GM19455 (cell line): ENCODE results near the gene ATP10B.

Experiments
- ATAC-seq: cut with Tn5 transposase; IDR thresholded peaks from one replicate; pipeline ENCODE4 v1.9.1; 2021; ENCODE audit not compliant: unreplicated experiment

ATP10B gene

DNA sequence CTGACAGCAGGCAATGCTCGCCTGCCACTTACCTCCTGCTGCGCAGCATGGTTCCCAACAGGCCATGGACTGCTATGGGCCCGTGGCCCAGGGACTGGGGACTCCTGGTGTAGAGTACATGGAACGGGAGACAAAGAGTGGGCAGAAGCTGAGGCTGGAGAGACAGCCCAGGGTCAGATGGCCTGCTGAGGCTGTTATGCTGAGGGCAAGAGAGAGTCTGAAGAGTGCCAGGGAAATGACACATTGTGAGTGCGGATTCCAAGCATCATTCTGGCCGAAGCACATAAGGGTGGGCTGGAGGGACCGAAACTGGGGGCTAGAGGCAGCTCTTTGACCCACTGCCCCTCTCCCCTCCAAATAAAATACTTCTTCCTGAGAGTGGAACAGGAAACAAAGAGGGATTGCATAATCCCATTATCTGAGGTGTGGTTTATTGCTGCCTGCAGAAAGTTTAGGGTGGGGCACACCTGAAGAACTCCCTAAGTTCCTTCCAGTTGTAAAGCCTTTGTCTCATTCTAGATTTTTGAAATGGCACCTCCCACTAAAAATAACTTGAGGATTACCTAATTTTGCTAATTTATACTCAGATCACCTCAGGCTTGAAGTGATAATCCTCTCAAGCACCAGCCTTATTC lies 158.1 kb downstream of the ATP10B start:
- no peak for ATAC-seq

DNA sequence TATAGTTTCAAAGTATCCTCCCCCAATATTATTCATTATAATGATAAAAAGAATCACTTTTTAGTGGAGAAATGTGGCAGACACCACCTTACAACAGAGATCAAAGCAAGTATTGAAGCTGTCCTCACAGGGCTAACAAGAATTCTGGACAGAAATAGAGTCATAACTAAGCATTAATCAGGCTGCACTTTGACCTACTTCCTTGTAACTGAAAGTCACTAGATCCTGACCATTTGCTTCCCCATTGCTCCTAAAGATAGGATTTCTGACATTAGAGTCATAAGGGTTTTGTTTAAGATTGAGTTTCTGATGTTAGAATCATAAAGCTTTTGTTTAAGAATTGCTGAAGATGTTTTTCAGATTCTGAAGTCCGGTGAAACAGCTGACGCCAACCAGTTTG lies 159.7 kb downstream of the ATP10B start:
- ATAC-seq: no peak

DNA sequence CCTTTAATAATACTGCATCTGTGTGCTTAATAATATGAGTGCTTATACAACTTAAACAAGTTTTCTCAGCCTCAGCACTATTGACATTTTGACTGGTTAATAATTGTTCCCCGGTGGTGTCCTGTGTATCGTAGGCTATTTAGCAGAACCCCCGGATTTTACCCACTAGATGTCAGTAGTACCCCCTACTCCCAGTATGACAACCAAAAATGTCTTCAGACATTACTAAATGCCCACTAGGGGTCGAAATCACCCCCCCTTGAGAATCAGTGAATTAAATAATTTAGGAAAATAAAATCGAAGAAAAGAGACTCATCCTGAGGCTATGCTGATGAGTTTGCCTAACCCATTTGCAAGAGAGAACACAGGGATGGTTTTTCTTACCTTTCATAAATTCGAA lies 166.3 kb downstream of the ATP10B start:
- ATAC-seq: peak; percentile 77

DNA sequence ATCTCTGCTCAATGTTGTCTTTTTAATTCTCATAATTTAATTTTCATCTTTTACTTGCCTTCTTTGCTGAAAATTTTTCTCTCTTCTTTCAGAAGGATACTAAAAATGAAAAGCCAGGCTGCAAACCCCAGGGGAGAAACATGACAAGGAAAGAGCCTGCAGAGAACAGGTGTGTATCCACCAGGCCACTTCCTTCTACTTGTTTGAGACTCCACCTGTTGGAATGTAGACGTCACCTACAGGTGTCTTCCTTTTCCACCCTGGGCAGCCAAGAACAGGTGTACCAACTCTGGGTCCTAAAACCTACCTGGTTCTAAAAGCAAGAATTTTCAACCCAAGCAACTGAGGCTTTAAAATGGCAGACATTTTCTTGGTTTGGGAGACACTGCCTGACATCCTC lies 166.8 kb downstream of the ATP10B start:
- ATAC-seq: no peak

DNA sequence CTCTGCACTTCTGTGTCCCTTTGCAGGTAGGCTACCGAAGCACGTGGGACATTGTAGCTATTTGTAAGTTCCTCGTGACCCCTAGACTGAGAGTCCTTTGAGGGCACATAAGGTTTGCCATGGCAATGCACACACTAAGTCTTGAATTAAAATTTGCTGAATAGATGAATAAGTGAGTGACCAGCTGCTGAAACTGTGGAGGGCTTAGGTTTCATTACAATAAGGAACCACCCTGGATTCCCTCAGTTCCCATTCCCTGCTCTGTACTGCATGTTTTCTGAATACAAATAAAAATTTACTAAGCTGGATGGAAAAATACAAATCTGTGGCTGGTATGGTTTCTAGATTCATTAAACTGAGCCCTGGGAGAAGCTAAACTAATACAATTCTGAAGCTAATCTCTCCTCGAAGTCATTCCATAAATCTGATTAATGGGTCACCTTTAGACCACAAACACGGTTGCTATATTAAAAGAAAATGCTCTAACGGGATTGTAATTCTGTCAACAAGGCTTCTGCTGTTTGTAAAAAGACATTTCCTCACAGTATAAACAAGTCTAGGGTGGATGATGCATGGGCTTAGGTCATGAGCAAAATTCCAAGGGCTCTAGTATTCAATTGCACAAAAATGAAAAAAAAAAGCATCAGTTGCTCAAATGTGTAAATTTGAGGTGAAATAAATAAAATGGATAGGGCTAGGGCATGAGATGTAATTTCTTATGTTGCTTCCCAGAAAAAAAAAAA lies 172.3 kb downstream of the ATP10B start:
- ATAC-seq: no peak

DNA sequence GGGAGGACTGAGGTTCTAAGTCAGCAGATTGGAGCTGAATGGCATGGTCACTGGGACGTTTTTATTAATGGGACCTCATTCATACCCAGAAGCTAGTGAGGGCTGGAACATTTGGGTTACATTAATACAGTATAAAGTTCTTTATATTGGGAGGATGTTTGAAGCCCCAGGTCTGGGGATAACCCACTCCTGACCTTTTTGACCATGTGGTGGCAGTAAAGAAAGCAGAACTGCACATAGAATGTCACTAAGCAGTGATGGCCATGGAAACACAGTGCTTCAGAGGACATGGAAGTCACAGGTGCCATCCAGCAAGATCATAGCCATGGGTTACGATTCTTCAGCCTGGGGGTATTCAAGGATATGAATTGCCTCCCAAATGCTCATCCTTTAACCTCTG lies 176.0 kb downstream of the ATP10B start:
- ATAC-seq: no peak

DNA sequence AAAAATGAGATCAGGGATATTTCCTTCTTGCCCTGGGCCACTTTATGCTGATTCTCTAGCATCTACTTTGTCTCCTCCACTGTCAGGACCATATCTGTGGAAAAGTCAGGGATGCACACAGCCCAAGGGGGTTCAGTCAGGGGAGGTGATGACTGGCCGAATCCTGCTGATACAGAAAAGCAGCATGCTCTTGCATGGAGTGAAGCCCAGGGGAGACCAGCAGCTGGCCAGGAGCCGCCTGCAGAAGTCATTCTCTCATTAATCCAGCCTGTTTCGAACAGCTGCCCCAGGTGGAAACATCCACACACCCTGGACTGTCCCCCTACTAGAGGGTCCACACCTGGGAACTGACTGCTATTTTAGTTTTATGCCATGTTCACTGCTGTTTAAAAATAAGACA lies 177.1 kb downstream of the ATP10B start:
- no peak for ATAC-seq

DNA sequence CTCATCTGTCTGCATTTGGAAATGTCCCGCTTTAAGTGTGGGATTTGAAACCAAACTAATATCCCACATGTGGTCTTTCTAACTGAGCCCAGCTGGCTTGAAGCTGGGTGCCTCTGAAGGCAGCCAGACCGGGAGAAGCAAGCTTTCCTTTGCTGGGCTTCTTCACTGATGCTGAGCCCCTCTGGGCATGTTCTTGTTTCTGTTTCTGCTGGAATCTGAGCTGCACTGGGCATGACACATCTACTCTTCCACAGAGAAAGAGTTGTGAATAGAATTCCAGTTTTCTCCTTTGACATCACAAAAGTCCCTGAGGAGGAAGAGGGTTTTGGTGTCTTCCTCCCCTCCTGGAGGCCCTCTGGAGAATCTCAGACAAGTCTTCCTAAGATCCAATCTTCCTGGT lies 179.5 kb downstream of the ATP10B start:
- ATAC-seq: no peak

DNA sequence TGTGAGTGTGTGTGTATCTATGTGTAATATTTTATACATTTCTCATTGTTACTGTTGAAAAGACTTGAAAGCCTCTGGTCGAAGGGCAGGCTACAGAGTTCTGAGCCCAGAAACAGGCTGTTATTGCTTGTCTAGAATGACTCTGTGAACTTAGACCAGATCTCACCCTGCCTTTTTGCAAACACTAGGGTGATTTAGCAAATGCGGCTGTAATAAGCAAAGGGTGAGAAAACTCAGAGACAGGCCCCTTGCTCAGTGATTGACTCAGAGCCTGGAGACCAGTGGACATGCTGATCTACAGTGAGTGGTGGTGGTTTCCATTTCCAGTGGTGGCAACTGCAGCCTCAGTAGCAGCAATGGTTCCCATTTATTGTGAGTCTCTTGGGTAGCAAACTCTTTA lies 183.7 kb downstream of the ATP10B start:
- ATAC-seq: no peak

DNA sequence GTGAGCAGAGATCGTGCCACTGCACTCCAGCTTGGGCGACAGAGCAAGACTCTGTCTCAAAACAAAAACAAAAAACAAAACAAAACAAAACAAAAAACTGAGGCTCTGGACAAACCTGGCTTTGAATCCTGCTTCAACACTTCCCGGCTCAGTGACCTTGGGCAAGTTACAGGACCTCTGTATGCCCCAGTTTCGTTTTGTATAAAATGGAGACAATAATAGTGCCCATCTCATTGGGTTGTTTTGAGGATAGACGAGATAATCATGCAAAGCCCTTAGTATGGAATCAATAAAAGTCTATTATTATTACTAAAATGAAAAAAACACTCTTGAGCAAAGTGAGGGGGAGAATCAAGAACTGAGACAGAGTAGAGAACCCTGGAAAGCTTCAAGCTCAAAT lies 184.9 kb downstream of the ATP10B start:
- no peak for ATAC-seq

DNA sequence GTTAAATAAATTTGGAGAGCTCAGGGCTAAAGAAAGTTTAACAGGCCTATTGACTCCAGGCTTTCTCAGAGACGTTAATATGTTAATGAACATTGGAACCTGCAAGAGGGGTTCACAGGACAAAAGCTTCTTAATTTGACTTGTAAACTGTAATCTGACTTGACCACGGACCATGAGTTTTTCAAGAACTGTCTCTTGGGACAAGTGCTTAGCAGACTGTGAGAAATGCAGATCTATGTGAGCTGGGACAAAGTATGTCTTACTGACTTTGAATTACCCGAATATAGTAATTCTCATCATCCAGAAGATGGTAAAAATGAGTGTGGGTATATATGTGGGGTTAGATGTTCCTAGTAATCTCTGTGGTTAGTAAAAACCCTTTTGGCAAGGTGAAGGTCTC lies 186.6 kb downstream of the ATP10B start:
- no peak for ATAC-seq

DNA sequence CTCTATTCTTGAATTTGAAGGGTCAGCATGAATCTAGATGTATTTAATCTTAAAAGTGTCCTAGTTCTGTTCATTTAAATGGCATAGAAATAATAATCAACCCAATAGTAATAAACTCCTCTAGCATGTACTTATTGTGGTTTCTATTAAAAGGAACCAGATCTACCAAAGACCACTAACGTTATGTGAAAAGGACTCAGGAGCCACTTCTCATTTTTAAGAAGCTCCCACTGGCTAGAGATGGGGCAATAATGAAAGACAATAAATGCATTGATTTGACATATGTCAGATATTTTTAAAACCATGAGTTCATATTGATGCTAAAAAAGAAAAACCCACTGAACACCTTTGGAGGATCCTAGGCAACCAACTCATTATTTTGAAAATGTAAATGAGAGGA lies 191.9 kb downstream of the ATP10B start:
- ATAC-seq: no peak

DNA sequence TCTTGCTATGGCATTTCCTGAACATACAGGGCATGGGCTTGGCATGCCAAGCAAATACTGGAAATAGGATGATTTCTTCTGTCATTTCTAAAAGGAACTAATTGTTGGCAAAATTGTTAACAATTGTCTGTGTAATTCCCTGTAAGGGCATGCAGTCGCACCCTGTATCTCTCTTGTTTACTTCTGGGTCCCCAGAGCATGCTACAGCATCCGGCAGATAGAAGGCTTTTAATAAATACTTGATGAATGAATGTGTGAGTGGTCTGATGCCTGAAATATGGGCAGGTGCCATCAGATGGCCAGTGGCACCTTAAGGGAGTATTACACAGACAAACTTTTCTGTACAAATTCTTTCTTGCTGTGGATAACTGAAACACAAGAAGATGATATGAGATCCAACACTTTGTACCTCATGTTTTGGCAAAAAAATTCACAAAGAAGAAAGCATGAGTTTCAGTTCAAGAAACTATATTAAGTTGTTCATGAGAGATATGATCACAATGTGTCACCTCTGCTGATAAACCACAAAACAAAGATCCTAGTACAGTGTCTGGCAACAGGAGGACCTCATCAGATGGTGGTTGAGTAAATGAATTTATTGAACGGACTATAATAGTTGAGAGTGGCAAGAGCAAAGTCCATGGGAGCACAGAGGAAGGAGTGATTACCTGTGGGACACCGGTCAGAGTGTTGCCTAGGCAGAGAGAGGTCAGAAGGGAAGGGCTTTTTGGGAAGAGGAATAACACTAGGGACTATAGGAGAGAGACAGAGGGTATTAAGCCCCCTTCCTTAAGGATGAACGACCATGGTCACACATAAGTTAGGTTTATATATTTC lies 194.2 kb downstream of the ATP10B start:
- ATAC-seq: no peak

DNA sequence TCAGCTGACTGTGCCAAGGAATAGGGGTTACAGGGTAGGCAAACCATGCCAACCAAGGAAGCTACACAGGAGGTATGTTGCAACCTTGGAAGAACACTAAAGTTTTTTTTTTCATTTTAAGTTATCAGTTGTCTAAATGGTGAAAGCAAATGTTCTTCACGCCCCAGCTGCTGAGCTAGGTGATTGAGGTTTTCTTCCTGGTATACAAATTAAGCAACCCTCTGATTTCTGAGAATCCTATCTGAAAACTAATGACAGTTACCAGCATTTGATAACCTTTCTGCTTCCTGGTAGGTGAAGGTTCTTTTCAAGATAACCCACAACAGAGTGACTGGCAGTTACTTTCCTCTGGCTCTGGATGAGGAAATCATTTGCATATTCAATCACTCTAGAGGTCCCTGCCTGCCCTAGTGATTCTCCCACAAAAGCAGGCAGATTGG lies 194.9 kb downstream of the ATP10B start:
- no peak for ATAC-seq

DNA sequence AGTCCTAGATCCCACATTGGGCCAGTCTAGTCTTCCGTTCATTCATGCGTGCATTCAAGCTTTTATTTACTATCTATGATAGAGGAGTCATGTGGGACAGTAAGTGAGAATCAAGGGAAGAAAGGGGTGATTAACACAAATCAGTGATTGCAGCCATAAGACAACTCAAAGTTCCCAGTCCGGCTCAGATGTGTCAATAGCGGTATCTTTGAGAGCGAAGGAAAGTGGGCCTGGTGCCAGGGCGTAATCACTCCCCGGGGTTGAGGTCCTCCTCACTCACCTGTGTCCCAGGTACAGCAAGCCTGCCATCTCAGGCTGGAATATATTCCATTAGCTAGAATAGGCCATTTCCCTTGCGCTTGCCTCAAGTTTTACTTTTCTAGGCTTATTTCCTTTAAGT lies 196.3 kb downstream of the ATP10B start:
- no peak for ATAC-seq

DNA sequence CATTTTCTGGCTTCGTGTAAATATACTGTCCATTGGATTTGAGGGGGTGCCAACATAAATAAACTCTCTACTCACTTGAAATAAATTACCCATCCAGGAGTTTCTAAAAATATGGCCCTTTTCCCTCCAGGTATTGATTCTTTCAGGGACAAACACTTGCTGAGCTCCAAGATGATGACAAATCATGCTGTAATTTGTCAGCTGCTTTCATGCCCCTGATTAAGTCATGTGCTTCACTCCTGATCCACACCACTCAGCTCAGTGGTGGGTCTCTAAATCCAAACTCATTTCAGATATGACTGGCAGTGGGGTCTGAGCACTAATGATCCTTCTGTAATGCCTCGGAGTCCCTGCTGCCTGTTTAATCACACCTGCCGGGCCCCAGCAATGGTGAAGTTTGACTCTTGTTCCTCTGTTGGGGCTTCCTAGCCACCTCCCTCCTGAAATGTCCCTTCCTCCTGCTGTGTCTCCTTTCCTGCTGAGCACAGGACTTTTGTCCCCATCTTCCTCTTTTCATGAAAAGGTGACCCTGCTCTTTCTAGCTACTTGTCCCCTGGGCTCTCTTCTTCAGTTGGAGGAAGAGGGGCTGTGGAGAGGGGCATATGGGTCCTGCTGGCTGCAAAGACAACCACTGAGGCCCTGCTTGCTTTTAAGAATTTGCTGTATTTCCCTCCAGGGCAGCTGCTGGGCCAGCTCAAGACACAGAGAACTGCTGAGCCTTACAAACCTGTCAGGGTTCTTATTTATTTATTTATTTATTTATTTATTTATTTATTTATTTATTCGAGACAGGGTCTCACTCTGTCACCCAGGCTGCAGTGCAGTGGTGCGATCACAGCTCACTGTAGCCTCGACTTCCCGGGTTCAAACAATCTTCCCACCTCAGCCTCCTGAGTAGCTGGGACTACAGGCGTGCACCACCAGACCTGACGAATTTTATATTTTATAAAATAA lies 200.0 kb downstream of the ATP10B start:
- ATAC-seq: no peak

DNA sequence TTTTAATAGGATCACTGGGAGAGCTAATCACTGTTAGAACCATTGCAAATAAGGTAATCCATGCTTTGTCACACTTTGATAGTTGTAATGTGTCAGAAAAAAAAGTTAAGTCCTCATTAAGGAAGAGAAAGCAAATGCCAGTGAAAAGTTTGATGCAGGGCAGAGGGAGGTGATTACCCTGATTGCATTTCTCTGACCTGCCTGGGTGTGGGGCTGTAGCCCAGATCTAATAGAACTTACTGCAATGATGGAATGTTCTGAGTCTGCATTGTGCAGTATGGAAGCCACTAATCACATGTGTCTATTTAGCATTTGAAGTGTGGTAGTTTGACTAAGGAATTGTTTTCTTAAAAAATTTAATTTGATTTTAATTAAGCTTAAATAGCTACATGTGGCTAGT lies 202.7 kb downstream of the ATP10B start:
- ATAC-seq: no peak

DNA sequence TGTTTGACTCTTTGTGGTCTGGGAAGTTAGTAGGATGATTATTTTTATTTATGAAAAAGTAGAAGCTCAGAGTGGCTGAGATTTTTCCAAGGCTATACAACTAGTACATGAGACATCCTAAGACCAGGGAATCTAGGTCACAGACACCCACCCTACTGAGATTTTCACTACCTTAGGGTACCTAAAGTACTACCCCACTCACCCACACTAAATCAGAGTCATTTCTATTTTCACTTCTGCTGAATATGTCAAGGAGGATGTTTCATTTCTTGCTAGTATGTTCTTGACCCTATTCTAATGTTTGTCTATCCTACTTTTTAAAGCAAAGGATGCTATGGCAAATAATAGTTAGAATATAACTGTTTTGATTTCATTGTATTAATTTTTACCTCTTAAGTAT lies 206.0 kb downstream of the ATP10B start:
- no peak for ATAC-seq

DNA sequence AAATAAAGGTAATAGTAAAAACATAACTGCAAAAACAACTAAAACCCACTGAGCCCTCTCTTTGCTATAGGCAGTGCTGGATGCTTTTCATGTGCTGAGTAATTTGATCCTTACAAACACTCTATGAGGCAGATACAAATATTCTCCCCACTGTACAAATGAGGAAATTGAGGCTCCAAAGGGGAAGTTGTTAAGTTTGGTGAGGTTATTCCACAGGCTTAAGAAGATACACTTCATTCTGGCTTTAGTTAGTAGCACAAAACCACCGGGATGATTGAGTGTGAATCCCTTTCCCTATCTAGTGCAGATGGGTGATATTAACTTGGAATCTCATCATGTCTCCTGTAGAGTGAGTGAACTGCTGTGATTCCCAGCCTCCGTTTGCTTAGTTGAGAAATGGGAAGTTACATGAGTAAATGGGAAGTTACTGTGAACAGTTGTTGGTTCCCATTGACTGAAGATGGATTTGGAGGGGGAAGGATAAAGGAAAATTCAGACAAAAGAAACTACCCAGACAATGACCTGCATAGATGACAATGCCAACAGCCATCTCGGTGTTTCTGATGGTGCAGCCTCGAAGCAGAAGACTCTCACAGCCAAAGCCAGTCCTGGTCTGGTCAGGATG lies 208.3 kb downstream of the ATP10B start:
- ATAC-seq: no peak

DNA sequence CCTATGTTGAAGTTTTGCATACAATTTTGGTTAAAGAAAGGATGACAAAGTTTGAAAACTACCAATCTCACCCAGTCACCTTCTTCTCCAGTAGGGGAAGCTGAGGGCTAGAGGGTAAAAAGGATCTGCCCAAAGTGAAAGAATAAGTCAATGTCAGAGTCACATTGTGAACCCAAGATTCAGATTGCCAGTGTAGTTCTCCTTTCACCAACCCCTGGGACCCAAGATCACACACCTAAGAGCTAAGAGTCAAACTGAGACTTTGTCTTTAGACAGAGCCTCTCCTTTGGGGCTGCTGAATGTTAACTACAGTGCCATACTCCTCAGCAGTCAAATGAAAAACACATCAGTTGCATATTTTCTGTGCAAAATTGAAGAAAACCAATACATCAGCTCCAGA lies 210.6 kb downstream of the ATP10B start:
- no peak for ATAC-seq
